ENCODE results near the gene GPS2. TPM values are rescaled to one million over a fixed set of nuclear protein-coding genes. Genes with fewer than 3 reads are reported as not detected.

Gene GPS2
- total RNA-seq, 1 donor from 2014 or later: 33.5 TPM

DNA sequence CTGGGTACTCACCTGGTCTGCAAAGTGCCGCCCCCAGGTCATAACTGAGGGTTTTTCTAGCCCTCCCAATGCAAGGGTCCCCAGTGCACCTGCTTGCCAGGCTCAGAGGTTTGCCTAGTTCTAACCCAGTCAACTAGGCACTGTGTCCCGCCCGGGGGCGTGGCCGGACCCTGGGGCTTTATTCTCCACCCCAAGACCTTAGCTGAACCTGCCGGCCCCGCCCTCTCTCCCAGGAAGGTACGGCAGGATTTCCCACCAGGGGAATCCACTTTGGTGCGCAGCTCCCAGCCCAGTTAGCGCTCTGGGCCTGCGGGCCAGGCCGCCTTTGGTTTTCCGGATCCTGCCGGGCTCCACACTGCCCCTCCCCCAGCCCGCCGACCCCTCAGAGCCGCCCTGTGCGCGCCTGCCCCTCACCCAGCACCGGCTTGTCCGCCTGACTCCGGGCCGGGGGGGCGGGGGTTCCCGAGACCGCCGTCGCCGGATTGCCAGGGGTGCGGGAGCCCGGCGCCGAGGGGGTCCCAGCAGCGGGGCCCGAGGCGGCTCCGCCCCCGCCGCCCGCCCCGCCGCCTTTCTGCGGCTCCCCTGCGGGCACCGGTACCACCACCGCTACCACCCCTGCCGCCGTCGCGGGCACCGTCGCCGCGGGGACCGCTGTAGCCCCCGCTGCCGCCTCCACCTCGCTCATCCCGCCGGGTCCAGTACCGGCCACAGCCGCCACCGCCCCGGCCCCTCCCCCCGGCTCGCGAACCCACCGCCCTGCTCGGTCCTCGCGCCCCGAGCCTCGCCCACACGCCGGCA lies 21.1 kb downstream of the GPS2 start:
- no peak for DNase-seq (ENCODE audit: low read depth in 2 of 2)

DNA sequence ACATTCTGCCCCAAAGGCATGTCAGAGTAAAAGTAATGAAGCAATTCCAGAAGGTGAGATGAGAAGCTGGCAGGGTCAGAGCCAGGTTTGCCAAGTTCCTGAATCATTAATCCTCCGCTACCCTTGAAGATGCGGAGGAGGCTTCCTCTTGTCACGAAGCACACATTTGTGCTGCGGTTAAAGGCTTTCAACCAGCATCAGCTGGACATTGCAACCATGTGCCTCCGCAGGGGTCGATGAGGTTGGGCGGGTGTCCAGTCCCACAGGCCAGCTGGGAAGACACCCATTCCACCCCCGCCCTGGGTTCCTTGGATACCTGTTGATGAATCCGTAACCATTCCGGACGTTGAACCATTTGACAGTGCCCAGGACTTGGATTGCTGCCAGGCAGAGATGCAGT lies 22.0 kb downstream of the GPS2 start:
- no peak for DNase-seq (ENCODE audit: low read depth in 2 of 2)

DNA sequence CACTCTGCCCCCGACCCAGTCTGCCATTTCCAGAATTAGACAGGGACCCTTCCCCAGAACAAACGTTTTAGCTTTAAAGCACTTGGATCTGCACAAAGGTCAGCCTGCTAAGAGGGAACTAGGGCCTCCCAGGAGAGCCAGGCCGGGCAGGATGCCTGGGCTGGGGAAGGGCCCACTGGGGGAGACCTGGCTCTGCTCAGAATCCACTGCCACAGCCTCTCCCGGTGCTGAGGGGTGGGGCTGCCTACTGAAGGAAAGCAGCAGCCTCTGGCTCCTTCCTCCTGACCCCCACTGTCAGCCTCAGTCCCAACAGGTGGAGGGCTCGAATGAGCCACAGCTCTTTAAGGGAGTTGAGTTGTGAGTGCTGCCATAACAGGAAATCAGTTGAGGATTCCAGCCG lies 22.4 kb downstream of the GPS2 start:
- DNase-seq (ENCODE audit: low read depth in 2 of 2): no peak

DNA sequence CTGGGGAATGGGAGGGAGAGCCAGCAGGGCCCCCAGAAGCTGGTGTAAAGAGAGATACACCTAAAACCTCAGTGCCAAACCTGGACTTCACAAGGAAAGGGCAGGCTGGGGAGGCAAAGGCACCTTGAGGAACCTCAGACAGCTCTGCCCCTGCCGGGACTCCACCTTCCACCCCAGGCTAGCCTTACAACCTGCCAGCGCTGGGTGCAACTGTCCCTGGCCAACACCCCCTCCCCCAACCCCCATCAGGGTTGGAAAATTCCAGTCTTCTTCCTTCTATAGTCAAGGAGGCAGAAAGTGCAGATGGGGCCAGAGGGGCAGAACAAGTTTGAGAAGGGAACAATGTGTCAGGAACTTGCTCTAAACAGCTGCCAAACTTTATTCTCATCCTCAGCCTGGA lies 23.0 kb downstream of the GPS2 start:
- no peak for DNase-seq (ENCODE audit: low read depth in 2 of 2)

DNA sequence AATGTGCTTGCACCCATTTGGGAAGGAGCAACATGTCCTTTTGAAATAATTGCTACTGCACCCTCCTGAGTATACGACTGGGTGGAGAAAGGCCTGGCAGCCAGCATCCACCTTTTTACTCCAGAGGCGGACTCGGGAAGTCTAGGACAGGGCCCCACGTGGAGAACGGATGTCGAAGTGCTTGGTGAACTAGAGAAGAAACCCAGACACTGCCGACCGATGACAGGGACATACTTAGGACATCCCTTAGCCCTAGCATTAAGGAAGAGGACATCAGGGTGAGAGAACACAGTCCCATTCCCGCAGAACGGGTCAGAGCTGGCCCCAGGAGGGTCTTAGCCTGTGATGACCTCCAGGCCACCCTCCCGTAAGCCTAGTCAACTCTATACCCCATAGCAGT lies 24.5 kb downstream of the GPS2 start:
- DNase-seq (ENCODE audit: low read depth in 2 of 2): no peak

DNA sequence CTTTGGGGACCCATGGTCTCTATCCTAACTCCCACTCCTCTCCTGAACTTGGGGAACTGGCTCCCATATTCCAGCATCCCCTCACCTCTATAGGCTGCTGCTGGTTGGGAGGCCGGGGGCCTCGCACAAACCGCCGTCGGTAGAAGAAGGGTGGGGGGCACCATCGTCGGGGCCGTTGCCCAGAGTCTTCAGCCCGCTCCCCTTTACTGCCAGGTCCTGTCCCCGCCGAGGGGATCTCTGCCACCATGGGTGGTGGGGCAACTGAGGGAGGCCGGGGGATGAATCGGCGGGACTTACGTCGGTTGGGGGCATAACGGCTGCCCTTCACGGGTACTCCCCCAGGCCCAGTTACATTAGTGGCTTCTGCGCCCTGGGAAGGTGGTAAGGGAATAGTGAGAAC lies 25.0 kb downstream of the GPS2 start:
- DNase-seq (ENCODE audit: low read depth in 2 of 2): no peak

DNA sequence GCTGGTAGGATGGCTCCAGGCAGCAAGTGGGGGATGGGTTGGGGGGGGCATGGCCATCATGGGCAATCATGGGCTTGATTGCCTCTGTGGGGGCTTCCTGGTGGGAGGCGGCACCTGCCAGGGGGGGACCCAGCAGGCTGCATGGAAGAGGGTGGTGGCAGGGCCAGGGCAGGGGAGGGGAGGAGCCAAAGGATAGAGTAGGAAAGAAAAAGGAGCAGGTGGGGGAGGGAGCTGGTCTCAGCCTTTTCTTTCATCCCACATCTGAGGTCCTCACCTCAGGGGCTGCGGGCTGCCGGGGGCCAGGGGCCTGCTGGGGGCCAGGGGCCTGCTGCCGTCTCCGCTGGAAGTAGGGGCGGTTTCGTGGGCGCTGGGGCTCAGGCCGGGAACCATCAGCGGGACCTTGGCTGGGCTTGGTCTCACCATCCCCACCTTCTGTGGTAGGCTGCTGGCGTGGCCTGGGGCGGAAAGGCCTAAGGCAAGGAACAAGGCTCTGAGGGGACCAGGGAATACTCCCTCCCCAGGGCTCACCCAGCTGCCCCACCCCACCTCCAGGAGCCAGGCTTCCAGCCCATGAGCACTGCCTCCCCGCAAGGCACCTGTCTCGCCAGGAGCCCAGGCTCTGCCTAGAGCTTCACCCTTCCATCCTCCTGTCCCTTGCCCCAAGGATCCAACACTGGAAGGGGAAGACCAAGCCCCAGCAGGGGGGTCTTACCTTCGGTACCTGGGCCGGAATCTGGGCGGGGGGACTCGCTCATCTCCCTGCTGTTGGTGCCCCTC lies 25.7 kb downstream of the GPS2 start:
- no peak for DNase-seq (ENCODE audit: low read depth in 2 of 2)

DNA sequence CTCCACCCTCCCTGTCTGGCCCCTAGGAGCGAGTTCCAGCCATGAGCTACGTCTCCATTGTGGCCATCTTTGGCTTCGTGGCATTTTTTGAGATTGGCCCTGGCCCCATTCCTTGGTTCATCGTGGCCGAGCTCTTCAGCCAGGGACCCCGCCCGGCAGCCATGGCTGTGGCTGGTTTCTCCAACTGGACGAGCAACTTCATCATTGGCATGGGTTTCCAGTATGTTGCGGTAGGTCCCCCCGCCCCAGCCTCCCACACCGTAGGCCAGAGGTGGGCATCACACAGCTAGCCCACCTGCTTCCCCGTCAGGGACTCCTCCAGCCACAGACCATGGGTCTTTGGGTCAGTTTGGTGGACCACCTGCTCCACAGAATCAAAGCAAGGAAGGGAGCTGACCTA lies 29.5 kb downstream of the GPS2 start:
- DNase-seq (ENCODE audit: low read depth in 2 of 2): no peak

DNA sequence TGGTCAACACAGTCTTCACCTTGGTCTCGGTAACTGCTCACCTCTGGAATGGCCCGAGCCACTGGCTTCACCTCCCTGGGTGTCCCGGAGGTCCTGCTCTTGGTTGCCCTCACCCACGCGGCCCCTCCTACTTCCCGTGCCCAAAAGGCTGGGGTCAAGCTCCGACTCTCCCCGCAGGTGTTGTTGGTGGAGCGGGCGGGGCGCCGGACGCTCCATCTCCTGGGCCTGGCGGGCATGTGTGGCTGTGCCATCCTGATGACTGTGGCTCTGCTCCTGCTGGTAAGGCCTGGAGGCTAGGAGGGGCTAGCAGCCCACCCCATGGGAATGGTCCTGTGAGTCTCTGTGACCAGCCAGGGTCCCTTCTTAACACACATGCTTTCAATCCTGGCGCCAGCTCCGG lies 30.2 kb downstream of the GPS2 start:
- DNase-seq (ENCODE audit: low read depth in 2 of 2): no peak

DNA sequence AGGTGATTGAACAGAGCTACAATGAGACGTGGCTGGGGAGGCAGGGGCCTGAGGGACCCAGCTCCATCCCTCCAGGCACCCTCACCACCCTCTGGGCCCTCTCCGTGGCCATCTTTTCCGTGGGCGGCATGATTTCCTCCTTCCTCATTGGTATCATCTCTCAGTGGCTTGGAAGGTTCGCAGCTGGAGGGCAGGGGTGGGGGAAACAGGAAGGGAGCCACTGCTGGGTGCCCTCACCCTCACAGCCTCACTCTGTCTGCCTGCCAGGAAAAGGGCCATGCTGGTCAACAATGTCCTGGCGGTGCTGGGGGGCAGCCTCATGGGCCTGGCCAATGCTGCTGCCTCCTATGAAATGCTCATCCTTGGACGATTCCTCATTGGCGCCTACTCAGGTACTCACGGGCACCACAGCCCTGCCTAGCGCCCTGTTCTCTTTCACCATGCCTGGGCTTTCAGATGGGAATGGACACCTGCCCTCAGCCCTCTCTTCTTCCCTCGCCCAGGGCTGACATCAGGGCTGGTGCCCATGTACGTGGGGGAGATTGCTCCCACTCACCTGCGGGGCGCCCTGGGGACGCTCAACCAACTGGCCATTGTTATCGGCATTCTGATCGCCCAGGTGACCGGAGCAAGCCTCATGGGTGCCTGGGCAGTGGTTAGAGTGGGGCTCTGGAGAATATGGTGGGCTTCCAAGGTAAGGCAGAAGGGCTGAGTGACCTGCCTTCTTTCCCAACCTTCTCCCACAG lies 31.5 kb downstream of the GPS2 start:
- DNase-seq (ENCODE audit: low read depth in 2 of 2): no peak

DNA sequence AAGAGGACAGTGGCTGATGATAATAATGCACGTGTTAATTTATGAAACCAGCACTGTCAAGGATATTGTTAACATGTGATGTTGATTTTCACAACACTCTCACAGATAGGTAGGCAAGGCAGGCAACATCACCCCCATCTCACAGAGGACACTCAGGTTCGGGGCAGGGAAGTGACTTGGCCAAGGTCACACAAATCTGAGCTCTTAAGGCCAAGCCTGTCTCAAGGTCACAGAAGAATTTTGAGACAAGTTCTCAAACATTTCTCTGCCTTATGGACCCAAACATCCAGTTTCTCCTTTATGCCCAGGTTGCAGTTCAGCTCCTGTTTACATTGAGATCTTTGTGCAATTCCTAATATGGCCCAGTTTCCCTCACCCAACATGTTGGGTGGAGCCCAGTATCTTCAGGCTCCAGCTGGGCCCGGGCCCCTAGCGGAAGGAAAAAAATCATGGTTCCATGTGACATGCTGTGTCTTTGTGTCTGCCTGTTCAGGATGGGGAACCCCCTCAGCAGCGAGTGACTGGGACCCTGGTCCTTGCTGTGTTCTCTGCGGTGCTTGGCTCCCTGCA lies 32.3 kb downstream of the GPS2 start:
- peak in 1 of 2 donors; percentile 14 for DNase-seq (ENCODE audit: low read depth in 2 of 2)

DNA sequence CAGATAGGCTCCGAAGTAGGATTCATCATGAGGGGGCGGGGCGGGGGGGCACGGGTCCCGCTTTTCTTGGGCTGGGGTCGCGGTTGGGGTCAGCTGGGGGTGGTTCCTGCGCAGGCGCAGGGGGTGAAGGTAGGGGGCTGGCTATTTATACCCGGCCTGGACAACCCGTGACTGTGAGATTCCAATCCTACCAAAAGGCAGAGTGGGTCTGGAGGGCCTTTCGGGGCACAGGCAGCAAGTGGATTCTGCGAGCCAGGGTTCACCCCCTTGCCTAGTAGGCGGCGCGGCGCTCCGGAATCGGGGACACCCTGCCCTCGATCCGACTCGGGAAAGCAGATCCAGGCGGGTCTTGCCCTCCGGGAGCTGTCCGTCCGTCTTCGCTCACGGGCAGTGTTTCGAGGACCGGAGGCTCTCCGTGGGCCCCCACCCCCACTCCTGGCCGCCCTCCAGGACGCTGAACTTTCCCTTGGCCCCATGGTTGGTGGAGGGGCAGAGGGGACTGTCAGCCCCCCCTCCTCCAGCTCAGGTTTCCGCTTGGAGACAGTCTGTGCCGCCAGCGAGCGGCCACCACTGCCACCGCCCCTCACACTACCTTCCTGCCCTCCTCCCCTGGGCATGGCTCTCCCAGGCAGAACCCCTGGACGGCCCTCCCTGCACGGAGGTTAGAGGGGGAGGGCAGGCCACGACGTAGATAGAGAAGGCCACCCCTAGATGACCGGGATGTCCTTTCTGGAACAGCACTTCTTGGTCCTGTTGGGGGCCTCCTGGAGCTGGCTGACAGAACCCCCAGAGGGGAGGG lies 33.0 kb downstream of the GPS2 start:
- DNase-seq (ENCODE audit: low read depth in 2 of 2): peak in 1 of 2 donors; percentile 58

DNA sequence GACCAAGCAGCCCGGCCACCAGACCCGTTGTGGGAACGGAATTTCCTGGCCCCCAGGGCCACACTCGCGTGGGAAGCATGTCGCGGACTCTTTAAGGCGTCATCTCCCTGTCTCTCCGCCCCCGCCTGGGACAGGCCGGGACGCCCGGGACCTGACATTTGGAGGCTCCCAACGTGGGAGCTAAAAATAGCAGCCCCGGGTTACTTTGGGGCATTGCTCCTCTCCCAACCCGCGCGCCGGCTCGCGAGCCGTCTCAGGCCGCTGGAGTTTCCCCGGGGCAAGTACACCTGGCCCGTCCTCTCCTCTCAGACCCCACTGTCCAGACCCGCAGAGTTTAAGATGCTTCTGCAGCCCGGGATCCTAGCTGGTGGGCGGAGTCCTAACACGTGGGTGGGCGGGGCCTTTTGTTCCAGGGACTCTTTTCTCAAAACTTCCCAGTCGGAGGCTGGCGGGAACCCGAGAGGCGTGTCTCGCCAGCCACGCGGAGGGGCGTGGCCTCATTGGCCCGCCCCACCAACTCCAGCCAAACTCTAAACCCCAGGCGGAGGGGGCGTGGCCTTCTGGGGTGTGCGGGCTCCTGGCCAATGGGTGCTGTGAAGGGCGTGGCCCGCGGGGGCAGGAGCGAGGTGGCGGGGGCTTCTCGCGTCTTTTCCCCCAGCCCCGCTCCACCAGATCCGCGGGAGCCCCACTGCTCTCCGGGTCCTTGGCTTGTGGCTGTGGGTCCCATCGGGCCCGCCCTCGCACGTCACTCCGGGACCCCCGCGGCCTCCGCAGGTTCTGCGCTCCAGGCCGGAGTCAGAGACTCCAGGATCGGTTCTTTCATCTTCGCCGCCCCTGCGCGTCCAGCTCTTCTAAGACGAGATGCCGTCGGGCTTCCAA lies 33.8 kb downstream of the GPS2 start, which contains the start of gene SLC2A4:
TSS of gene SLC2A4 (plus strand) at position 645 of the 879 bp plus-strand sequence. CDS start at position 862, 217 bp downstream.
- DNase-seq (ENCODE audit: low read depth in 2 of 2): peak; percentile 92 to 95

DNA sequence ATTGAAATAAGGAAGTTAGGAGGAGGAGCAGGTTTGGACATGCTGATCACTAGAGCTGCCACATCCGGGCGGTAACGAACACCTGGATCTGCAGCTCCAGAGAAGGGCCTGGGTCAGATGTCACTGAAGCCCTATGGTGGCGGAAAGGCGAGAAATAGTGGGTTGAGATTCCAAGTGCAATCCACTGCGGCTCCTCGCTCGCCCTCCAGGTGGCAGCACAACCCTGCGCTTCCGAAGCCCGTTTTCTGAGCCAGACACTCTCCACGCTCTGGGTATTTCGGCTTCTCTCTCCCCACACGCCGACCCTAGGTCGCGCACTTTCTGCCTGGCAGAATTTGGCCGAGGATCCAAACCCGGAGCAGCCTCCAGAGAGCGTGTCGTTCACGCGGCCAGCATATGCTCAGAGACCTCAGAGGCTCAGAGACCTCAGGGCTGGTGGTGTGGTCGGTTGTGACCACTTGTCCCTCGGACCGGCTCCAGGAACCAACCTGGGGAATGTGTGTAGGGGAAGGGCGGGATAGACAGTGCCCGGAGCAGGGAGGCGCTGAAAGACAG lies 34.6 kb downstream of the GPS2 start:
- peak; percentile 78 to 85 for DNase-seq (ENCODE audit: low read depth in 2 of 2)

DNA sequence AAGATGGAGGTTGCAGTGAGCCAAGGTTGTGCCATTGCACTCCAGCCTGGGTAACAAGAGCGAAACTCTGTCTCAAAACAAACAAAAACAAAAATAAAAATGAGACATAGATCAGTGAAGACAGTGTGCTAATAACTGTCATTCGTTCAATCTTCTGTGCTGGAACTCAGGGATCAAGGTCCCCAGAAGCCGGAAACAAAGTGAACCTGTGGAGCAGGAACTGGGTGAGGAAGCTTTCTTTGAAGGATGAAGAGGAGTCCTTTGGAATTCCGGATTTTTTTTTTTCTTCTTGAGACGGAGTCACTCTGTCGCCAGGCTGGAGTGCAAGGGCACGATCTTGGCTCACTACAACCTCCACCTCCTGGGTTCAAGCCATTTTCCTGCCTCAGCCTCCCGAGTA lies 35.7 kb downstream of the GPS2 start:
- DNase-seq (ENCODE audit: low read depth in 2 of 2): no peak

DNA sequence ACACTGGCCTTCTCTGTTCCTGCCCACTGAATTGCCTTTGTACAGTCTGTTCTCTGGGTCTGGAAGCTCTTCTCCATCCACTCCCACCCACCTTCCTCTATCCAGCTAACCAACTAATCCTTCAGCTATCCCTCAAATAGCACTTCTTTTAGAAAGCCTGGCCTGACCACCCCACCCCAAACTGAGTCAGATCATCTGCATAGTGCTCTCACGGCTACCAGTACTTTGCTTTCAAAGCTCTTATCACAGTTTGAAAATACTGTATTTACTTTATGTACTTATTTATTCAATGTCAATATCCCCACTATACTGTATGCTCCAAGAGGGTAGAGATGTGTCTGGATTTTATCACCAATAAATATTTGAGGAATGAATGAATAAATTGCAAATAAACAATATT lies 48.4 kb downstream of the GPS2 start:
- DNase-seq (ENCODE audit: low read depth in 2 of 2): no peak

DNA sequence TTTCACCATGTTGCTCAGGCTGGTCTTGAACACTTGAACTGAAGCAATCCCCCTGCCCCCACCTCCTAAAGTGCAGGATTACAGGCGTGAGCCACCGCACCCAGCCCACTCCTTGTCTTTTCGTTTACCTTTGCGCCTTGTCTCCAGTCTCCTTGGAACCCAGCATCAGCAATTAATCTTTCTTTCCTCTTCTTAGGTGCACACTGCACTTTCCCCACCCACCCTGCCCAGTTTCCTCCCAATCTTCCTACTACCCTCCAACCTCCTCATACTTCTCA lies 51.4 kb downstream of the GPS2 start:
- no peak for DNase-seq (ENCODE audit: low read depth in 2 of 2)

DNA sequence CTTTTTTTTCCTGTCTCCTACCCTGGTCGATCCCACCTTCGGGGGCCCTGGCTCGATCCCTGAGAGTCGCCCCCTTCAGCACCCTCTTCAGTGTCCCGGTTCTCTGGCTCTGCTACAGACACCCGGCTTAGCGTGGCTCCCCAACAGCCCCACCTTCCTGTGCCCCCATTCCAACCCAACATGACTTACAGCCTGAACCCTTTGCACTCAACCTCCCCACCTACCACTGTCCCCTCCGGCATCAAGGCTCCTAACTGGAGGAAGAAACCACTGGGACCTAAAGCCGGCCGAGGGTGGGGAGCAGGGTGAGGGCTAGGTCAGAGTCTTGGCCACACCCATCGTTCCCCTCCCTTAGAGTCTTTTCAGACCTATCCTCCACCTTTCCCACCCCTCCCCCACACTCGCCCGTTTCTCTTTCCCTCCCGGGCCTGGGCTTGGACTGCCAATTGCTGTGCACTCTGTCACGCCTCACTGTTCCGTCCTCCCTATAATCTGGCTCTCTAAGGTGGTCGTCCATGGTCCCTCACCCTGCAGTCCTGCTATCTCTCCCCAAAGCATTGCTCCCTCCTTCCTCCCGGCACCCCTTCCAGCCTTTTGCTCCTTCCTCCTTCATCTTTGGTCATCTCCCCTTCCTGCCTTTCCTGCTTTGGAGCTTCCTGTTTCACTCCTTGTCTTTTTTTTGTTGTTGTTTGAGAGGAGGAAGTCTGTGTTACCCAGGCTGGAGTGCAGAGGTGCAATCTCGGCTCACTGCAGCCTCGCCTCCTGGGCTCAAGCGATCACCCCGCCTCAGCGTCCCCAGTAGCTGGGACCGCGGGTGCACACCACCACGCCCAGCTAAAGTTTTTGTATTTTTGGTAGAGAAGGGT lies 52.0 kb downstream of the GPS2 start:
- DNase-seq (ENCODE audit: low read depth in 2 of 2): no peak
